Fibroblast of skin of left biceps (primary cell): ENCODE measurements around the gene ABAT.

Source experiments
- DNase-seq, 2 experiments: peaks; one replicate each; pipeline ENCODE4 v3.0.0-alpha.2; 2013; ENCODE audit warnings: low read depth in 2 of 2

The ABAT gene

DNA sequence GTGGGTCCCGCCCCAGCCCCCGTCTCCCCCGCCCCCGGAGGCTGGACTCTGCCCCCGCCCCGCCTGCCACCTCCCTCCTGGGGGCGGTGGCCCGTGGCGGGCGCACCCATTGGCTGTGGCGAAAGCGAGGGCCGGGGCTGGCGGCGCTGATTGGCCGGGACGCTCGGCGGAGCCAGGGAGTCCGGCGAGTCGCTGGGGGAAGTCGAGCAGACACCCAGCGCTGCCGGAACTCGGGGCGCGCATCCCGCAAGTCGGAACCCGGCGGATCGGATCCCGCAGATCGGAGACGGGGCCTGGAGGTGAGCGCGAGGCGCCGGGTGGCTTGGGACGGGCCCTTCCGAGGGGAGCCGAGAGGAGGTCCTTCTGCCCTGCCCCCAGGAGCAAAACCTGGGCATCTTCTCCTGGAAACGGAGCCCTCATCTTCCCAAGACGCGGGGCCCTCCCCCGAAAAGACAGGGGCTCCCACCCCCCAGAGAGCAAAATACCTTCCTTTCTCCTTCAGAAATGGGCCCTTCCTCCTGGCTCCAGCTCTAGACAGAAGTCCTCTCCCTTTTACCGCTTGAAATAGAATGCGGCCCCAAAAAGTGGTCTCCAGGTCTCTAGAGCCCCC, at the start of gene ABAT:
Gene ABAT, plus strand, starts transcription at position 205 of the 610 bp plus-strand sequence. CDS start 61,123 bp downstream, outside the sequence.
- peak; percentile 42 to 45 for DNase-seq

DNA sequence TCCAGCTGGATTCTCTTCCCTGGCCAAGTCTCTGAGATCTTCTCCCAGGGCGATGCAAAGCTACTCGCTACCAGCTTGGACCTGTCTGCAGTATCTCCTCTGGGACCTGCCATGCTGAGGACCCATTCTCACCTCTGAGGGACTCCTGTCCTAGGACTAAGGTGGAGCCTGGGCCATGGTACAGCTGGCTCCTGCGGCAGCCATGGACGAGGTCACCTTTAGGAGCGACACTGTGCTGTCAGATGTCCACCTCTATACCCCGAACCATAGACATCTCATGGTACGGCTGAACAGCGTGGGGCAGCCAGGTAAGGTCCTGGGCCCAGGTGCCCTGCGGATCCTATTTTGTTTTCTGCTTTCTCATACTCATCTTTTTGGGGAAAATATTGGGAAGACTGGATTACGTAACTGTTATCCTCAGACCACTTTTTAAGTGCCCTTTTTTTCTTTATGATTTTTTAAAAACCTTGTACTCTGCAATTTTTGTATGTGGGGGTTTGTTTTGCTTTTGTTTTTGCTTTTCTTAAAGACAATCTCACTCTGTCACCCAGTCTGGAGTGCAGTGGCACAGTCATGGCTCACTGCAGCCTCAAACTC, 48.8 kb upstream of the ABAT start:
- no peak for DNase-seq

GRCh38 chr16:8626946-8627345, 47.5 kb upstream of the ABAT start:
- DNase-seq: no peak

- DNase-seq: no peak
These were observed 47.0 kb upstream of the ABAT start for GRCh38 chr16:8627456-8627855.

DNA sequence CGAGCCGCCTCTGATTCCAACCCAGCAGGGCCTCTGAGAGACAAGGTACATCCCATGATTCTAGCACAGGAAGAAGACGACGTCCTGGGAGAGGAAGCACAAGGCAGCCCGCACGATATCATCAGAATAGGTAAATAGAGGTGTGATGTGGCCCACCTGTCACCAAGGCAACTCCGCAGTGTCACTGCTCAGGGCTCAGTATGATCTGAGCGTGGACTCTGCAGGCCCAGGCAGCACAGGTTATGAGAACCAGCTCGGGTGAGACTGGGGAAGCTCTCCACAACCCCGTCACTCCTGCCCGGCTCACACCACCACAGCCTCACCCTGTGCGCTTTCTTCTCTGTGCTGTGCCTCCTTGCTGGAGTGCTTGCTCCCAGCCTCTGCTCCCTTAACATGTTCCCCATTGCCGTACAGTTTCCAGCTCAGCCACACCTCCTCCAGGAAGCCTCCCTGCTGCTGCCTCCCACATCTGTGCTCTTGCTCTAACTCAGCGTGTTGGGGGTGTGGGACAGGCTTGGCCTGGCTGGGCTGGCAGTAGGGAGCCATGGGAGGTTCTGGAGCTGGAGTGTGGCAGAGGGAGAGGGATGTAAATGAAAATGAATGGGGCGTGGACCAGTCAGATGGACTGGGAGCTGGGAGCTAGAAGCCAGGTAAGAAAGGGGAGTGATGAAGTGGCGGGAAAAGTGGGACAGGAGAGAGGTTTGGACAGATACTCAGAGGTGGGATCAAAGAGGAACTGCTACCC, 45.3 kb upstream of the ABAT start:
- no peak for DNase-seq

GRCh38 chr16:8630255-8630953, 44.0 kb upstream of the ABAT start:
- DNase-seq: no peak

DNA sequence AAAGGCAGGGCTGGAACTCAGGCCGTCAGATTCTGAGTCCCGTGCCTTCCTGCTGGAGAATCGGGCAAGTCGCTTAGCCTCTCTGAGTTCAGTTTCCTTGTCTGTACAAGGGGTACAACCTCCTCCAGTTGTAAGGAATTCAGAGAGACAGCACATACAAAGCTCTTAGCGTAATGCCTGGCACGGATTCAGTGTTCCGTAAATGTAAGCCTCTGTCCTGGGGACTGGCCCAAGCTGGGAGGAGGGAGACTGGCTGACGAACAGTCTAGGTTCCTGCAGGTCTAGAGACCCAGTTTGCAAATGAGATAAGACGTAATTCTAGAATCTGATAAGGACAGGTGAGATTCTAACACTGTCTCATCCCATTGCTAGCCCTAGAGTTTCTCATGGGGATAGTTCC, 43.0 kb upstream of the ABAT start:
- DNase-seq: no peak

DNA sequence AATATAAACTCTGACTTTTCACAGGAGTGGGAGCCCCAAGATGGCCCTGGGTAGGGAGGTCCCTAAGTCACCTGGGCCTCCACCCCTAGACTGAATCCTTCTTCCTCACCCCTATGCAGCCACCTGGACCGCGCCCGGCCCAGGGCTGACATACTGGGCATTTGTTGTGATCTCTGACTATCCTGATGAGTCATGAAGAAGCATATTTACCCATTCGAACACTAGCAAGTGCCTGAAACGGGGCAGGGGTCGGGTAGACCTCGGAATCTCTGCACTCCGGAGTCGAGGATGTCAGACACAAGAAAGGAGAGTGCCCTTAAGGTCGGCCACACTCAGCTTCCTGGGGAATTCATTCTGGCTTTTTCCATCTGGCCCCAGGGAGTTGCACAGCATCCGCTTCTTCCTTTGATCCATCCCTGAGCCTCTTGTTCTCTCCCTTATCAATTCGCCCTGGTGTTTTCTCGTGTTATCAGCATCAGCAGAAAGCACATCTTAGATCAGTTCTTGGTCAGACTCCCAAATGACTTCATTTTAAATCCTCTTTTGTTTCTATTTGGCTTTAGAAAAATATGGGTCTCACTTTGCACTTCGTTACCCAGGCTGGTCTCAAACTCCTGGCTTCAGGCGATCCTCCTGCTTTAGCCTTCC, 42.5 kb upstream of the ABAT start:
- DNase-seq: no peak

DNA sequence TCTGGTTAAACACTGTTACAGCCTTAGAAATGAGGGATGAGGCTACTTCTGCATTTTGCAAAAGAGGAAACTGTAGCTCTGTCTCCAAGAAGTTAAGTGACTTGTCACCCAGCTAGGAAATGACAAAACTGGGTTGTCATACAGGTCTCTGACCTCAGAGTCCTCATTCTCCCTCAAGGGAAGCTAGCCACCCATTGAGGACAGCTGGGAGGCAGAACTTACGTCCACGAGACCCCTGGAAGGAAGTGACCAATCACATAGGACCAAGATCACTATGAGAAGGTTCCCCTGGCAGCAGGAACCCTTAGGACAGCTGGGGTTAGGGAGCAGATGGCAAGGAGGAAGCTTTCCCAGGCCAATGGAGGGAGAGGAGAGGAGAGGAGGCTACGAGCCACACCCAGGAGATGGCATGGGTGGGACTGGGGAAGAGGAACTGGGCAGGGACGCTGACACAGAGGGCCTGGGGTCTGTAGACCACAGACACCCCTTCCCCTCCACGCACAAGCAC, 41.7 kb upstream of the ABAT start:
- no peak for DNase-seq

DNA sequence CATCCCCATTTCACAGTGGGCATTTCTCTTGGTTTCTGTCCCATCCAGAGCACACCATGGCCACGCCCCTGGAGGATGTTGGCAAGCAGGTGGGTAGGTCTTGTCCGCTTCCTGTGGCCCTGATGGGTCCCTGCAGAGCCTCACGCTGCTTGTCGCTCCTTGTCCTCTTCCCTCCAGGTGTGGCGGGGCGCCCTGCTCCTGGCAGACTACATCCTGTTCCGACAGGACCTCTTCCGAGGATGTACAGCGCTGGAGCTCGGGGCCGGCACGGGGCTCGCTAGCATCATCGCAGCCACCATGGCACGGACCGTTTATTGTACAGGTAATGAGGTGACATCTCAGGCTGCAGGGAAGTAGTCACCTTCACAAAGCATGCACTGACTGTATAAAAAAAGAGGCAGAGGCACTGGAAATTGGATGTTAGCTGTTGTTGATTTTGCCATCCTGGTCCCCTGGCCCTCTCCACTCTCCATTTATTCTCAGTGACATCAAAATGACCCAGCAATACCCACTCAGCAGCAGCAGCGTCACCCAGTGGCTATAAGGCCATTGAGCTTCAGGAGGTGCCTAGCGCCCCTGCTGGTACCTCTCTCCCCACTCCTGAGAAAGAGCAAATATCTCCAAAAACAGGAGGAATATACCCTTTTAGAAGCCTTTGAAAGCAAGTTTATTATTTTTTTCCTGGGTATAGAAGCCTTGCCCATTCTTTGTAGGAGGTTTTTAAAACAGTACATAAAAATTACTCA, 39.3 kb upstream of the ABAT start:
- DNase-seq: no peak

- DNase-seq: no peak
These were observed 34.7 kb upstream of the ABAT start for GRCh38 chr16:8639694-8640093.

- no peak for DNase-seq
These were observed 32.7 kb upstream of the ABAT start for GRCh38 chr16:8641671-8642070.

DNA sequence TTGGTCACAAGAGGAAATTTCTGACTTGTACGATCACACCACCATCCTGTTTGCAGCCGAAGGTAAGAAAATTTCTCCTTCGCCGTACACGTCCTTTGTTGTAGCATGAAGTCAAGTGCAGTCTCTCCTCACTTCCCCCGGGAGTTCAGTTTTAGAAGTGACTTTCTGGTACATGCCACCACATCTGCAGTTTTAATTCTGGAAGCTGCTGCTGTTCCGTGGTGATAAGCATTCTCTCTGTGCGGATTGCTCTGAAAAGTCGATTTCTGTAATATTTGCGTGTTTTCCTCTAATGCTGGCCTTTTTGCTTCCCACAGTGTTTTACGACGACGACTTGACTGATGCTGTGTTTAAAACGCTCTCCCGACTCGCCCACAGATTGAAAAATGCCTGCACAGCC, 32.3 kb upstream of the ABAT start:
- DNase-seq: no peak

- no peak for DNase-seq
These were observed 29.9 kb upstream of the ABAT start for GRCh38 chr16:8644211-8645140.

- no peak for DNase-seq
These were observed 29.3 kb upstream of the ABAT start for GRCh38 chr16:8645141-8645521.

GRCh38 chr16:8645831-8646230, 28.6 kb upstream of the ABAT start:
- no peak for DNase-seq

GRCh38 chr16:8646326-8647053, 27.9 kb upstream of the ABAT start:
- no peak for DNase-seq

GRCh38 chr16:8647721-8648318, 26.6 kb upstream of the ABAT start:
- DNase-seq: no peak

DNA sequence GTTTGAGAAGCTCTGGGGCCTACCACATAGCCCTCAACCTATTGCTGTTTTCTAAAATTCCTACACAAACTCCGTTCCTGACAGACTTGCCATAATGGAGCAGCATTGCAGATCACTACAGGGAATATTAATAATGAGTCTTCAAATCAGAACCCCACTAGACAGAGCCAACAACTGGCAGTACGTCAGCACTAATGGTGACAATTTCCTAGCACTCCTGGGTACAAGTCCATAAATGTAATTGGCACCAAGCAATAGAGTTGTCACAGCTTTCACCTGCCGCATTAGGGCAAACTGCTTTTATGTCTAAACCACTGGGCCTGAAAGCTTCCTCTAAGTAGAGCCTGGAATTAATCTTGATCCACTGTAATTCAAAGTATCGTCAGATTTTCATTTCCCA, 25.5 kb upstream of the ABAT start:
- no peak for DNase-seq
